ENCODE data around the gene FBXW2.

The FBXW2 gene

DNA sequence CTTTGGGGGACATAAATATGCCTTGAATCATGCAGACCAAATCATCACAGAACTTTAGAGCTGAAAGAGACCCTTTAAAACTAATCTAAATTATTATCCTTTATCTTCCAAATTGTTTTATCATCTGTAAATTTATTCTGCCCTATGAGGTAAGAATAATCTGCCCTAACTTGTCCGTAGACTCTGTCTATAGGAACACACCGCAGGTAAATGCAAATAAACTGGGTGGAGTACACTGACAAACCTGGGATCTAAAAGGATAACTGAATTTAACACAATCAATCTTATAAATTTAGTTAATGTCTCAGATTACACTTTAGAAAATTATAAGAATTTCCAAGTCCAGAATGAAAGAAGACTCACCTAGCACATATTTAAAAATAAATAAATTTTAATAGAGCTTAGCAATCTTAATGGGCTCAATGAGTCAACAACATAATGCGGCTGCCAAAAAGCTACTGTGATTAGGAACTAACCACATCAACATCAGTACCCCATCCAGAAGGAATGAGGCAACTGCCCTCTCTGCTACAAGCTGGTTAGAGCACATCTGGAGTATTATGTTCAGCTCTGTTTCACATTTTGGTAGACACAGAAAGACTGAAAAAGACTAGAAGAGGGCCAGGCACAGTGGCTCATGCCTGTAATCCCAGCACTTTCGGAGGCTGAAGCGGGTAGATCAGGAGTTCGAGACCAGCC, 84.5 kb downstream of the FBXW2 start:
- TF ChIP-seq POLR2AphosphoS5 (IDR thresholded peaks at IDR 0.05; ENCODE audit: low read depth, low read length) = no peak
- TF ChIP-seq FOXP2 (optimal IDR thresholded peaks at IDR 0.05; ENCODE audit: borderline replicate concordance, extremely low read depth, extremely low read length, insufficient read depth) = no peak
- TF ChIP-seq, protein P1, sequence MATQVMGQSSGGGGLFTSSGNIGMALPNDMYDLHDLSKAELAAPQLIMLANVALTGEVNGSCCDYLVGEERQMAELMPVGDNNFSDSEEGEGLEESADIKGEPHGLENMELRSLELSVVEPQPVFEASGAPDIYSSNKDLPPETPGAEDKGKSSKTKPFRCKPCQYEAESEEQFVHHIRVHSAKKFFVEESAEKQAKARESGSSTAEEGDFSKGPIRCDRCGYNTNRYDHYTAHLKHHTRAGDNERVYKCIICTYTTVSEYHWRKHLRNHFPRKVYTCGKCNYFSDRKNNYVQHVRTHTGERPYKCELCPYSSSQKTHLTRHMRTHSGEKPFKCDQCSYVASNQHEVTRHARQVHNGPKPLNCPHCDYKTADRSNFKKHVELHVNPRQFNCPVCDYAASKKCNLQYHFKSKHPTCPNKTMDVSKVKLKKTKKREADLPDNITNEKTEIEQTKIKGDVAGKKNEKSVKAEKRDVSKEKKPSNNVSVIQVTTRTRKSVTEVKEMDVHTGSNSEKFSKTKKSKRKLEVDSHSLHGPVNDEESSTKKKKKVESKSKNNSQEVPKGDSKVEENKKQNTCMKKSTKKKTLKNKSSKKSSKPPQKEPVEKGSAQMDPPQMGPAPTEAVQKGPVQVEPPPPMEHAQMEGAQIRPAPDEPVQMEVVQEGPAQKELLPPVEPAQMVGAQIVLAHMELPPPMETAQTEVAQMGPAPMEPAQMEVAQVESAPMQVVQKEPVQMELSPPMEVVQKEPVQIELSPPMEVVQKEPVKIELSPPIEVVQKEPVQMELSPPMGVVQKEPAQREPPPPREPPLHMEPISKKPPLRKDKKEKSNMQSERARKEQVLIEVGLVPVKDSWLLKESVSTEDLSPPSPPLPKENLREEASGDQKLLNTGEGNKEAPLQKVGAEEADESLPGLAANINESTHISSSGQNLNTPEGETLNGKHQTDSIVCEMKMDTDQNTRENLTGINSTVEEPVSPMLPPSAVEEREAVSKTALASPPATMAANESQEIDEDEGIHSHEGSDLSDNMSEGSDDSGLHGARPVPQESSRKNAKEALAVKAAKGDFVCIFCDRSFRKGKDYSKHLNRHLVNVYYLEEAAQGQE (IDR thresholded peaks at IDR 0.05; ENCODE audit: insufficient read depth in 1 of 2, low read depth in 2 of 2, low read length in 2 of 2) = no peak
- no peak for TF ChIP-seq SIN3A (IDR thresholded peaks at IDR 0.05; ENCODE audit: borderline replicate concordance, insufficient read depth, low read length)
- TF ChIP-seq TAF1 (IDR thresholded peaks at IDR 0.05; ENCODE audit: borderline replicate concordance, insufficient read depth, low read length) = no peak

GRCh38 chr9:120707170-120707569, 86.0 kb downstream of the FBXW2 start:
- TF ChIP-seq FOXP2 (optimal IDR thresholded peaks at IDR 0.05; ENCODE audit: borderline replicate concordance, extremely low read depth, extremely low read length, insufficient read depth) (no peak), TAF1 (IDR thresholded peaks at IDR 0.05; ENCODE audit: borderline replicate concordance, insufficient read depth, low read length) (no peak), POLR2AphosphoS5 (IDR thresholded peaks at IDR 0.05; ENCODE audit: low read depth, low read length) (no peak), SIN3A (IDR thresholded peaks at IDR 0.05; ENCODE audit: borderline replicate concordance, insufficient read depth, low read length) (no peak)
- TF ChIP-seq, protein P1 (IDR thresholded peaks at IDR 0.05; ENCODE audit: insufficient read depth in 1 of 2, low read depth in 2 of 2, low read length in 2 of 2) = no peak

All from PFSK-1 (cell line).